Thyroid gland (tissue), 4 donors: ENCODE data around the gene SMARCB1. TPM values are rescaled to one million over a fixed set of nuclear protein-coding genes. Genes with fewer than 3 reads are reported as not detected.
A peak's percentile ranks its signal among the peaks of the same experiment; 100 is the strongest.

ENCODE experiments used
- DNase-seq, 2 donors: peaks; one replicate each; pipeline ENCODE4 v3.0.0-alpha.2; 2019
- H3K27ac ChIP-seq, 3 donors: fragments of 200-600 bp; sonication (generic); 1 replicate in 2 of 3; 2 replicates in 1 of 3; pipeline ENCODE4 v1.5.1; 2016 to 2019; ENCODE audit warnings: mild to moderate bottlenecking in 1 of 3, moderate library complexity in 1 of 3
- H3K27me3 ChIP-seq: fragments of 200-600 bp; sonication (generic); one replicate; pipeline ENCODE4 v1.5.1; 2019
- H3K36me3 ChIP-seq, 2 donors: fragments of 200-600 bp; sonication (generic); one replicate each; pipeline ENCODE4 v1.5.1; 2016 to 2019
- H3K4me1 ChIP-seq, 2 donors: fragments of 200-600 bp; sonication (generic); one replicate each; pipeline ENCODE4 v1.5.1; 2017 to 2019
- H3K4me3 ChIP-seq, 3 donors: fragments of 200-600 bp; sonication (generic); replicated peaks in 1 of 3; 1 replicate in 2 of 3; 2 replicates in 1 of 3; pipeline ENCODE4 v1.5.1; 2016; ENCODE audit warnings: mild to moderate bottlenecking in 1 of 3
- H3K9me3 ChIP-seq: fragments of 200-600 bp; sonication (generic); one replicate; pipeline ENCODE4 v1.5.1; 2017
- CTCF ChIP-seq, 6 experiments: fragments of 200-600 bp in 3 of 6; fragments of 450-650 bp in 3 of 6; sonication (generic) in 3 of 6; IDR thresholded peaks; one replicate each; pipeline ENCODE4 v1.5.1; 2016 to 2019; ENCODE audit warnings: antibody characterized with exemption in 6 of 6, mild to moderate bottlenecking in 2 of 6, inconsistent platforms in 1 of 6, moderate library complexity in 1 of 6
- POLR2A ChIP-seq, 2 donors: fragments of 450-650 bp; IDR thresholded peaks; one replicate each; pipeline ENCODE4 v1.6.1; 2017; ENCODE audit warnings: antibody characterized with exemption in 2 of 2, mild to moderate bottlenecking in 2 of 2, moderate library complexity in 1 of 2
- WGBS, 2 donors: methylation state at CpG; one replicate each; pipeline ENCODE4 v1.1.5; 2017; 5-methylcytosine and 5-hydroxymethylcytosine counted together
- intact Hi-C: fragments of 100-400 bp; cut with DNase I; formaldehyde crosslinking; loops from one replicate; pipeline ENCODE4 v1.15.1; 2023
- total RNA-seq, 4 donors: library from RNA; depleted of rRNA; stranded (reverse); fragments of >200 nt; gene quantifications; one replicate each; pipeline ENCODE4 v1.2.3, GENCODE V29; 2016

SMARCB1 gene
- total RNA-seq, 4 donors from 2014 or later = 59.8 to 107 (median 75.4) TPM

- no peaks in the 10 kb centered on the region for H3K36me3 ChIP-seq
- intact Hi-C loops = no loop called here
- no peaks in the 10 kb centered on the region for H3K9me3 ChIP-seq
- WGBS, 2 donors = 16 to 25% methylated on average over 13 to 20 of the region's 79 CpGs
- no peak within 1 kb of the TSS for H3K27ac ChIP-seq
- TF ChIP-seq CTCF (IDR thresholded peaks at IDR 0.05) (no peak), POLR2A (IDR thresholded peaks at IDR 0.05) (no peak)
- DNase-seq = peak; percentile 50 to 58
- peak within 1 kb of the TSS in 2 of 3 donors; percentile 32 to 35 for H3K4me3 ChIP-seq
- H3K4me1 ChIP-seq = peaks cover 8 to 18% of the 10 kb centered on the region in 2 donors
- H3K27me3 ChIP-seq = no peaks in the 10 kb centered on the region
Observed at GRCh38 chr22:23772649-23773473, 13.9 kb upstream of the SMARCB1 start, which contains the start of gene MMP11. Gene MMP11 (plus strand): TSS chr22:23772849. CDS start chr22:23772871, 22 bp downstream.

- no peaks in the 10 kb centered on the region for H3K27me3 ChIP-seq
- intact Hi-C loops = no loop called here
- TF ChIP-seq CTCF (IDR thresholded peaks at IDR 0.05) = no peak
- TF ChIP-seq POLR2A (IDR thresholded peaks at IDR 0.05) = no peak
- H3K9me3 ChIP-seq = no peaks in the 10 kb centered on the region
- peaks cover 8 to 15% of the 10 kb centered on the region in 2 donors for H3K4me1 ChIP-seq
- H3K36me3 ChIP-seq = no peaks in the 10 kb centered on the region
- WGBS, 2 donors = 58 to 69% methylated on average over 7 of the region's 7 CpGs
- H3K27ac ChIP-seq = no peak overlapping the region
- H3K4me3 ChIP-seq = no peak overlapping the region
- DNase-seq = peak in 1 of 2 donors; percentile 18
Observed at GRCh38 chr22:23773483-23774113, 13.2 kb upstream of the SMARCB1 start.

- intact Hi-C loops = no loop called here
Observed at GRCh38 chr22:23774114-23774921, 12.4 kb upstream of the SMARCB1 start.

GRCh38 chr22:23774922-23775436, 11.8 kb upstream of the SMARCB1 start:
- Histone ChIP-seq H3K4me1 (peaks cover 5 to 8% of the 10 kb centered on the region in 2 donors), H3K27ac (no peak overlapping the region)
- intact Hi-C loops = no loop called here

More at GRCh38 chr22:23774114-23774921, 12.4 kb upstream of the SMARCB1 start:
- Histone ChIP-seq H3K27me3 (no peaks in the 10 kb centered on the region), H3K4me1 (peaks cover 8% of the 10 kb centered on the region in 2 donors), H3K36me3 (no peaks in the 10 kb centered on the region), H3K9me3 (no peaks in the 10 kb centered on the region), H3K27ac (no peak overlapping the region), H3K4me3 (no peak overlapping the region)
- 74 to 76% methylated on average over 11 to 12 of the region's 12 CpGs for WGBS, 2 donors
- no peak for DNase-seq
- TF ChIP-seq POLR2A (IDR thresholded peaks at IDR 0.05) = no peak
- no peak for TF ChIP-seq CTCF (IDR thresholded peaks at IDR 0.05)

More at GRCh38 chr22:23774922-23775436, 11.8 kb upstream of the SMARCB1 start:
- no peak for DNase-seq
- Histone ChIP-seq H3K4me3 (no peak overlapping the region), H3K9me3 (no peaks in the 10 kb centered on the region), H3K27me3 (no peaks in the 10 kb centered on the region), H3K36me3 (no peaks in the 10 kb centered on the region)
- 78 to 89% methylated on average over 2 of the region's 2 CpGs for WGBS, 2 donors
- TF ChIP-seq POLR2A (IDR thresholded peaks at IDR 0.05) (no peak), CTCF (IDR thresholded peaks at IDR 0.05) (no peak)
